ENCODE measurements around the gene PTPRH. TPM values are rescaled to one million over a fixed set of nuclear protein-coding genes. Genes with fewer than 3 reads are reported as not detected.
"Not testable (repeated sequence)": the region's sequence is repeated elsewhere in the genome, so short reads cannot be mapped to it uniquely, and the experiment has no call there.

The PTPRH gene
- total RNA-seq, 4 donors from 2014 or later, result 0.39 to 0.56 (median 0.48) TPM

GRCh38 chr19:55226788-55227187, 17.5 kb upstream of the PTPRH start:
- no peaks in the 10 kb centered on the region for H3K27me3 ChIP-seq
- H3K36me3 ChIP-seq, result peaks cover 0 to 41% of the 10 kb centered on the region in 2 donors

GRCh38 chr19:55226273-55226672, 17.0 kb upstream of the PTPRH start:
- H3K4me1 ChIP-seq, result no peaks in the 10 kb centered on the region
- H3K9me3 ChIP-seq, result no peaks in the 10 kb centered on the region
- no peak overlapping the region for H3K4me3 ChIP-seq
- peaks cover 0 to 37% of the 10 kb centered on the region in 2 donors for H3K36me3 ChIP-seq
- ATAC-seq, result no peak
- intact Hi-C loops (cut with DNase I; ENCODE audit: low total_unique reads) (no loop called here), in situ Hi-C loops (cut with MboI; ENCODE audit: low sequenced_read_pairs in 4 of 4) (no loop called here)
- no peak overlapping the region for H3K27ac ChIP-seq
- DNase-seq, result no peak
- TF ChIP-seq POLR2A (IDR thresholded peaks at IDR 0.05) (no peak), CTCF (IDR thresholded peaks at IDR 0.05 in 4 of 5, conservative IDR thresholded peaks at IDR 0.05 in 1 of 5) (no peak)
- H3K27me3 ChIP-seq, result no peaks in the 10 kb centered on the region

More at GRCh38 chr19:55226788-55227187, 17.5 kb upstream of the PTPRH start:
- Histone ChIP-seq H3K4me3 (no peak overlapping the region), H3K4me1 (no peaks in the 10 kb centered on the region), H3K9me3 (no peaks in the 10 kb centered on the region), H3K27ac (no peak overlapping the region)
- DNase-seq (no peak), ATAC-seq (no peak)
- intact Hi-C loops (cut with DNase I; ENCODE audit: low total_unique reads), result no loop called here
- in situ Hi-C loops (cut with MboI; ENCODE audit: low sequenced_read_pairs in 4 of 4), result no loop called here
- TF ChIP-seq CTCF (IDR thresholded peaks at IDR 0.05 in 4 of 5, conservative IDR thresholded peaks at IDR 0.05 in 1 of 5) (no peak), POLR2A (IDR thresholded peaks at IDR 0.05) (no peak)

- in situ Hi-C loops (cut with MboI; ENCODE audit: low sequenced_read_pairs in 4 of 4) (no loop called here), intact Hi-C loops (cut with DNase I; ENCODE audit: low total_unique reads) (no loop called here)
- ATAC-seq (no peak), DNase-seq (no peak)
- no peaks in the 10 kb centered on the region for H3K4me1 ChIP-seq
- no peak for TF ChIP-seq CTCF (IDR thresholded peaks at IDR 0.05 in 4 of 5, conservative IDR thresholded peaks at IDR 0.05 in 1 of 5)
- no peak for TF ChIP-seq POLR2A (IDR thresholded peaks at IDR 0.05)
- H3K4me3 ChIP-seq, result no peak overlapping the region
- H3K27ac ChIP-seq, result no peak overlapping the region
- peaks cover 0 to 29% of the 10 kb centered on the region in 2 donors for H3K36me3 ChIP-seq
- H3K27me3 ChIP-seq, result no peaks in the 10 kb centered on the region
- H3K9me3 ChIP-seq, result no peaks in the 10 kb centered on the region
Observed at GRCh38 chr19:55225415-55225958, 16.2 kb upstream of the PTPRH start.

- ATAC-seq; H3K27ac ChIP-seq; intact Hi-C loops (cut with DNase I; ENCODE audit: low total_unique reads); H3K4me3 ChIP-seq; H3K4me1 ChIP-seq; in situ Hi-C loops (cut with MboI; ENCODE audit: low sequenced_read_pairs in 4 of 4); H3K9me3 ChIP-seq; DNase-seq; H3K27me3 ChIP-seq: not testable (repeated sequence)
- H3K36me3 ChIP-seq, result peaks cover 0 to 22% of the 10 kb centered on the region in 2 donors
Observed at GRCh38 chr19:55224679-55225414, 15.5 kb upstream of the PTPRH start.

GRCh38 chr19:55224038-55224665, 14.9 kb upstream of the PTPRH start:
- H3K4me3 ChIP-seq, result no peak overlapping the region
- no peak for ATAC-seq
- in situ Hi-C loops (cut with MboI; ENCODE audit: low sequenced_read_pairs in 4 of 4), result no loop called here
- peaks cover 0 to 16% of the 10 kb centered on the region in 2 donors for H3K36me3 ChIP-seq
- no peaks in the 10 kb centered on the region for H3K27me3 ChIP-seq
- no peak overlapping the region for H3K27ac ChIP-seq
- H3K4me1 ChIP-seq, result no peaks in the 10 kb centered on the region
- H3K9me3 ChIP-seq, result no peaks in the 10 kb centered on the region
- intact Hi-C loops (cut with DNase I; ENCODE audit: low total_unique reads), result no loop called here
- DNase-seq, result no peak
- TF ChIP-seq POLR2A (IDR thresholded peaks at IDR 0.05) (no peak), CTCF (IDR thresholded peaks at IDR 0.05 in 4 of 5, conservative IDR thresholded peaks at IDR 0.05 in 1 of 5) (no peak)

All from gastrocnemius medialis (tissue), 4 donors.